ENCODE data around the gene TMED3. TPM values are rescaled to one million over a fixed set of nuclear protein-coding genes. Genes with fewer than 3 reads are reported as not detected.

TMED3 gene
- 149 to 200 TPM (median 195 TPM) in 5 replicates for total RNA-seq (2022; extraction: Qiagen RNA extraction; ENCODE audit: low read depth)

DNA sequence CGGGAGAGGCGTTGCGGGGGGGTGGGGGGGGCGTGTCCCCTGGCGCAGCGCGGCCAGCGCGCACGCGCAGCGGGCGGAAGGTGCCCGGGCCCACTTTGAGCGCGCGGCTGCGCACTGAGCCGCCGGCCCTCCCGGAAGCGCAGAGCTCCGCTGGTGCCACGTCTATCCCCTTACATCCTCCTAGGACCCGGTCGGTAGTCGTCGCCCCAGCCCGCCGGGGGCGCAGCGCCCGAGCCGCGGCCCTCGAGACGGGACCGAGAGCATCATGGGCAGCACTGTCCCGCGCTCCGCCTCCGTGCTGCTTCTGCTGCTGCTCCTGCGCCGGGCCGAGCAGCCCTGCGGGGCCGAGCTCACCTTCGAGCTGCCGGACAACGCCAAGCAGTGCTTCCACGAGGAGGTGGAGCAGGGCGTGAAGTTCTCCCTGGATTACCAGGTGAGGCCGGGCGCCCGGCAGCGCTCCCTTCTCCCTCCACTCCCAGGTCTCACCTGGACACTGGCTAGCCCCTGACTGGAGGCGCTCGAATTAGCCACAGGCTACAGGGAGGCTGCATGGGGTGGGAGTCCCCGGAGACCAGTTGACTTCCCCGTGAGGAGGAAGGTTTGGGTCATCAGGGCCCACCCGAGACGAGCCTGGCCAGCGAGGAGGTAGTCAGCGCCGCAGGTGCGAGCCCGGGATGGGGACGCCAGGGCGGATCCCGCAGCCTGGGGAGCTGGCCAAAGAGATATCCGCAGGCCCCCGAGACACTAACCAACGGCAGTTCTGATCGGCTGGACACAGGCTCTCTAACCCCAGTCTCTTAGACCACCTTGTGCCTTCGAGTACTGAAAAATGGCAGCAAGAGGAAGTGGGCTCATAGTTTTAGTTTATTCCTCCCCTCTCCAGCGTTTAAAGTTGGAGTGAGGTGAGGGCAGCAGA is at the start of gene TMED3:
TMED3 (plus strand) TSS at position 128 of the 916 bp plus-strand sequence; CDS start at position 266, 138 bp downstream.

DNA sequence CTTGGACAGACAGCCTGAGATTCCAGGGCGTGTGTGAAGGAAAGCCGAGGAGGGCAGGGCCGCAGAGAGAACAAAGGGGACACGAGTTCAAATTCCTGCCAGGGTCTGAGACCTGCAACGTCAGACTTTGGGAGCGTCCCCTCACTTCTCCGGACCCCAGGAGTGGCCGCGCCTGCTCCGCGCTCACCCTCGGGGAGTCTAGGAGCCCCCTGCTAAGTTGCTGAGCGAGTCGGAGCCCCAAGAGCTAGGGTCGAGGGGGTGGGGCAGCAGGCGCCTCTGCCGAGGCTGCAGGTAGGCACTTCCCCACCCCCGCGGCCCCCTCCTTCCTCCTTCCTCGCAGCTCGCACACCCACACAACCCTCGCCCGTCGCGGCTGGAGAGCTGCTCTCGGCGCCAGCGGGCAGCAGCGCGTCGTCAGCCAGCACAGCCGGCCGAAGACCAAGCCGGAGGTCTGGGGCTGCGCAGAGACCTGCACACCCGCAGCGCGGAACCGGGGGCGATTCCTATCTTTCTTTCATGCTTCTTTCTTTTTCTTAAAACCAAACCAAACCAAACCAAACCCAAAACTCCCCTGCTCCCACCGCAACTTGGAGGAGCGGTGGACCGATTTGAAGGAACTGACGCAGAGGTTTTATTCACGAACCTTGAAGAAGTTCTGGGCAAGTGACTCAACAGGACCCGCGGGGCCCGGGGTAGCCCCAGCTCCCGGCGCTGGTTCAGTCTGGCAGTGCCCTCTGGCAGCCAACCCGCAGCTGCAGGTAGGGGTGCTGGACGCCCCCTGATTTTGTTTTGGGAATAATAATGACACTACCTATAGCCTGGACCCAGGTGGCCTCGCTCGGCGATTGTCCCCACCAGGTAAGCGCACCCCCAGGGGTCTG is 28.3 kb upstream of the TMED3 start, which contains the start of gene ANKRD34C:
ANKRD34C (plus strand) TSS at position 352 of the 881 bp plus-strand sequence. CDS start 10,563 bp downstream, outside the sequence.

Other genes starting within 250 kb of the TMED3 start
- 0.27 to 0.87 TPM (median 0.42 TPM) in 5 replicates for gene RASGRF1, start 220.3 kb upstream of the TMED3 start, total RNA-seq (2022; extraction: Qiagen RNA extraction; ENCODE audit: low read depth)
- gene ANKRD34C, start 28.4 kb upstream of the TMED3 start, total RNA-seq (2022; extraction: Qiagen RNA extraction; ENCODE audit: low read depth), result not detected in 5 replicates
- gene MINAR1, start 121.2 kb downstream of the TMED3 start, total RNA-seq (2022; extraction: Qiagen RNA extraction; ENCODE audit: low read depth), result 0.52 to 0.67 TPM (median 0.57 TPM) in 5 replicates